Thoracic aorta (tissue), 2 donors: ENCODE data around the gene ZNF516. TPM values are rescaled to one million over a fixed set of nuclear protein-coding genes. Genes with fewer than 3 reads are reported as not detected.

Experiments used
- ATAC-seq: fragments of 150-250 bp; one replicate; pipeline ENCODE4 v1.8.0; 2017; ENCODE audit warnings: low read depth; ENCODE audit not compliant: insufficient number of reproducible peaks, low FRiP score
- DNase-seq: peaks from one replicate; pipeline ENCODE4 v3.0.0-alpha.2; 2020; ENCODE audit warnings: low spot score
- H3K27ac ChIP-seq, 2 donors: fragments of 200-600 bp; sonication (generic); 1 replicate in 1 of 2; 2 replicates in 1 of 2; pipeline ENCODE4 v1.5.1; 2016; ENCODE audit warnings: mild to moderate bottlenecking in 2 of 2, moderate library complexity in 2 of 2
- H3K27me3 ChIP-seq: fragments of 200-600 bp; sonication (generic); replicated peaks from 2 replicates; pipeline ENCODE4 v1.6.0; 2016; ENCODE audit warnings: mild to moderate bottlenecking; ENCODE audit not compliant: insufficient read depth
- H3K36me3 ChIP-seq: fragments of 200-600 bp; sonication (generic); one replicate; pipeline ENCODE4 v1.5.1; 2016
- H3K4me1 ChIP-seq, 2 donors: fragments of 200-600 bp; sonication (generic); 1 replicate in 1 of 2; 2 replicates in 1 of 2; pipeline versions ENCODE4 v1.5.1 to v1.6.0; 2016; ENCODE audit warnings: low read depth in 2 of 2, mild to moderate bottlenecking in 1 of 2; ENCODE audit not compliant: control insufficient read depth in 1 of 2
- H3K4me3 ChIP-seq: fragments of 200-600 bp; sonication (generic); 2 replicates; pipeline ENCODE4 v1.5.1; 2016; ENCODE audit warnings: mild to moderate bottlenecking
- H3K9me3 ChIP-seq: fragments of 200-600 bp; sonication (generic); 2 replicates; pipeline ENCODE4 v1.5.1; 2016
- CTCF ChIP-seq: fragments of 200-600 bp; sonication (generic); IDR thresholded peaks from one replicate; pipeline ENCODE4 v1.5.1; 2019; ENCODE audit warnings: antibody characterized with exemption
- total RNA-seq, 2 donors: library from RNA; depleted of rRNA; stranded (reverse); fragments of >200 nt; gene quantifications; one replicate each; pipeline versions ENCODE4 v1.1.0 to v1.2.3, GENCODE V29; 2016

ZNF516 gene
- total RNA-seq, 2 donors from 2014 or later: 19.5 to 19.8 TPM

DNA sequence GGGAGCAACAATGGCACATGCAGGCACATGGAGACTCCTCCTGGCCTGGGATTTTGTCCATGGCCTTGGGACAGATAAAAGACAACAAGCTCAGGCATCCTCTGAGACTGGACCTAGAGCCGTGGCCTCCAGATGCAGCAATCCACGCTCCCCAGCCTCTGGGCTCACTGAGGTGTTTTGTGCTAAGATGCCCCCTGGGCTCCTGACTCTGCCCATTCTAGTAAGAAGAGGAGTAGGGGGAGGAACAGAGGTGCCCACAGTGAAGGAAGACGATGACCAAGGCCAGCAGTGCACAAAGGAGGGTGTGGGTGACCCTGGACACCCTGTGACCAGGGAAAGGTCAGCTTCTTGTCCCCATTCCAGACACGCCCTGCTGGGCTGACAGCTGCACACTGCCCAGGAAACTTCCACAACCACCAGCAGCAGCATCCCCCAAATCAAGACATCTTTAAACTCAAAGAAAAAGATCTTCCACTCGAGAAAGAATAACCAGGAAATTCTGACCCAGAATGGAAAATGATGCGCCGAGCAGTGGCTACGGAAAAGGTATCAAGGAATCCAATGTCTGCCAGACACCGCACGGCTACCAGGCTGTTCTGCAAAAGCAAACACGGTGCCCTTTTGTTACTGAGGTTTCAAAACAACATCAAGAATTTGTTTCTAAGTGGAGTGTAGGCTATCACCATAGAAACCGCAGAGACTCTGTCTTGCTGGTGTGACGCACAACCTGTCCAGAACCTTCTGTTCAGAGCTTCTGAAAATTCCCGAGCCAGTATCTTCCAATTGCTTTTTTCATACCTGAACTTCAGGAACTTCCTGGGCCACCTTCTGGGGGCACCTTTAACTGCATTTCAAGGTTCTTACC lies 65.5 kb downstream of the ZNF516 start:
- ATAC-seq (no peak), DNase-seq (no peak)
- Histone ChIP-seq H3K27ac (no peak overlapping the region), H3K27me3 (no peaks in the 10 kb centered on the region), H3K36me3 (peaks cover 4% of the 10 kb centered on the region), H3K9me3 (no peaks in the 10 kb centered on the region), H3K4me1 (peaks cover 6 to 16% of the 10 kb centered on the region in 2 donors), H3K4me3 (no peak overlapping the region)
- no peak for TF ChIP-seq CTCF

DNA sequence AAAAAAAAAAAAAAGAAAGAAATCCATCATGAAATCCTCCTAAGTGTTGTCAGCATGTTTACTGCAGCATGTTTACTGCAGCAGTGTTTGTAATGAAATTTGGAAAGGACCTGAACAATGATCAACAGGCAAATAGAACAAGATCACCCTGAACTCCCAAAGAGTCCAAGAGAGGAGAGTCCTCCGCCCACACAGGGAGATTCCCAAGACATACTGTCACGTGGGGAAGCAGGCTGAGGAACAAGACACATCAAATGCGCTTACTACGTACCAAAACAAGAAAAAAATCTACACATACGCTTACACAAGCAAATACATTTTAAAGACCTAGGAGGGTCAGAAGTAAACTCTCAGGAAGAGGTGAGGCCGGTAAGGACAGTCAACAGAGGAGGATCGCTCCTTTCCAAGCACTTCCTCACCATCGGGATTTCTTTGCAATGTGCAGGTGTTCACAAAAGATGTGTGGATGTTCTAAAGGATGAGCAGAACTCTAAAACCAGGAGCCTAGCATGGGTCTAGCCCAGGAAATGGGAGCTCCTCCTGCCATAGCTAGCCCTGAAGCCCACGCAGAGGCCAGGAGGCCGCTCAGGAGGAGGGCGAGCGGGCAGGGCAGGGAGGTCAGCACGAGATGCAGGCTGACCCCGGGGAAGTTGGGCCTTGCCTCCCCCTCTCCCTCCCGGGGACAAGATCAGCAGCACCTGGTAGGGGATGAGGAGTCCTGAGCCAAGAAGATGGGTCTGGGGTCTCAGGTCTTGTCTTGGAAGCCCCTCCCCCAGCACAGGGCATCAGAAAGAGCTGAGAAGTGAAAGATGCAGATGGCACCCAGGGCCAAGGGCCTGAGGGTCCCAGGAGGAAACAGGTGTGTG lies 66.4 kb downstream of the ZNF516 start:
- Histone ChIP-seq H3K4me3 (no peak overlapping the region), H3K9me3 (no peaks in the 10 kb centered on the region), H3K4me1 (peaks cover 6 to 16% of the 10 kb centered on the region in 2 donors), H3K27ac (no peak overlapping the region), H3K36me3 (peaks cover 4% of the 10 kb centered on the region), H3K27me3 (no peaks in the 10 kb centered on the region)
- DNase-seq: no peak
- ATAC-seq: no peak
- TF ChIP-seq CTCF: no peak

DNA sequence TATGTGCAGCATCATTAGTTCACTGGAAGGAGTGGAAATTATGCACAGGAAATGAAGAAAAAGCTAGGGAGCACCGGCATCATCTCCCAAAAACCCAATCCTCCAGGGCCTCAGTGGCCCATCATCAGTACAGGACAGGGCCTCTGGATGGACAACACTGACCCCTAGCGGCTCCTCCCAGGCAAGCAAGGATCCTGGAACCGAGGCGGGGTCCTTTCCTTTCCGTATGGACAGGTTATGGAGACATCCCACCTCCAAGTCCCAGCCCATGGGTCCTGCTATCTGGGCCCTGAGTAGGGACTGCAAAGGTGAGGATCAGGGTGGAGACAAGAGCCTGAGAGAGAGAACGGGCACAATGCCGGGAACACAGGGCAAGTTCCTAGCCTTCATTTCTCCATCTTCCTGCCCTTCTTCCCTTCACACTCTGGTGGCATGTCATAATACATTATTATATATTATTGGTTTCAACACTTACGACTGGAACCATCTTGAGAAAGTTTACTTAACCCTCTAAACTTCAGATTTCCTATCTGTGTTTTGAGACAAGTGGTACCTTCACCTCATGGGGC lies 68.2 kb downstream of the ZNF516 start:
- no peaks in the 10 kb centered on the region for H3K9me3 ChIP-seq
- no peaks in the 10 kb centered on the region for H3K27me3 ChIP-seq
- no peak overlapping the region for H3K27ac ChIP-seq
- peak; percentile 30 for TF ChIP-seq CTCF
- ATAC-seq (no peak), DNase-seq (no peak)
- no peaks in the 10 kb centered on the region for H3K36me3 ChIP-seq
- H3K4me3 ChIP-seq: no peak overlapping the region
- peaks cover 6 to 16% of the 10 kb centered on the region in 2 donors for H3K4me1 ChIP-seq

DNA sequence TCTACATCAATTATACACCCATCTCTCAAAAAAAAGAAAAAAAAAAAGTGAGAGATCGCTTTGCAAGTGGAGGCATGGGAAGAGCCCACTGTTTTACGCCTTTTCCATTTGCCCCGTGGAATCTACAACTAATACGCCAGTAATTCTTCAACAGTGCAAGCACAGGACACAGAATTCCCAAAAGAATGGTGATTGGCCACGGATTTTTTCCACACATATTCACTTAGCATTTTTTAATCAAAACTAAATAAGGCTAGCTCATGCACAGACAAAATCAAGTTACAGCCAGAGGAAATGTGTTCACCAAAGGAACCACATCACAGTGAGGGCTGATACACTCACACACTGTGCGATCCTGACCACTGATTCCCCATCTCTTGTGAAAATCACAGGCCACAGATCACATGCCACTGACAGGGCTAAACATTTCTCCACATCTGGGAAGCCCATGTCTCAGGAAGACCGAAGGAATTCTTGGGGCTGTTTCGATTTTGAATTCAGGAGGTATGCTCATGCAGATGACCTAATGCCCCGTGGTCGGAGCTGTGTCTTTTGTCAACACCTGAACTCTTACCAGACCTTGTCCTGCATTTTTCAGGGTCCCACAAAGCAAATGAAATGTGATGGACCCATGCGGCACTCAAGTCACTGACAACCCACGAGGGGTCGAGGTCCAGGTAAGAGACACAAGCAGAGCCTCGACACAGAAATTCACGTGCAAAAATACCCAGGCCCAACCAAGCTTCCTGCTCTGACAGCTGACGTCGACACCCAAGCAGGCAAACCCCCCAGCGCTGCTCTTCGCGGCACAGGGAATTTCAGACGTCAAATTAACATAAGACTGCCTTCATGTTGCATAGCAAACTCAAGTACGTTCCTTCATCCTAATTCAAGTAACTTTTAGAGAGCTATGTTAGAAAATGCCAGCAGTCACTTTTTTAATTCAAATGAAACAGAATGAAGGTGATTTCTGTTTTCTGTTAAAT lies 69.6 kb downstream of the ZNF516 start:
- no peaks in the 10 kb centered on the region for H3K9me3 ChIP-seq
- no peak overlapping the region for H3K4me3 ChIP-seq
- no peaks in the 10 kb centered on the region for H3K36me3 ChIP-seq
- peaks cover 1 to 10% of the 10 kb centered on the region in 2 donors for H3K4me1 ChIP-seq
- ATAC-seq (no peak), DNase-seq (no peak)
- TF ChIP-seq CTCF: no peak
- no peak overlapping the region for H3K27ac ChIP-seq
- no peaks in the 10 kb centered on the region for H3K27me3 ChIP-seq
